AG10803 (cell line): ENCODE data around the gene CDH12.

Experiments used
- DNase-seq: peaks from one replicate; pipeline ENCODE4 v3.0.0; 2010; ENCODE audit warnings: low read depth
- H3K4me3 ChIP-seq: 2 replicates; pipeline ENCODE4 v1.5.1; 2011; ENCODE audit warnings: mild to moderate bottlenecking, low read length, control low read depth
- CTCF ChIP-seq: conservative IDR thresholded peaks from 2 replicates; pipeline ENCODE4 v1.5.1; 2011; ENCODE audit warnings: mild to moderate bottlenecking, low read length, control low read depth, inconsistent platforms

The CDH12 gene

DNA sequence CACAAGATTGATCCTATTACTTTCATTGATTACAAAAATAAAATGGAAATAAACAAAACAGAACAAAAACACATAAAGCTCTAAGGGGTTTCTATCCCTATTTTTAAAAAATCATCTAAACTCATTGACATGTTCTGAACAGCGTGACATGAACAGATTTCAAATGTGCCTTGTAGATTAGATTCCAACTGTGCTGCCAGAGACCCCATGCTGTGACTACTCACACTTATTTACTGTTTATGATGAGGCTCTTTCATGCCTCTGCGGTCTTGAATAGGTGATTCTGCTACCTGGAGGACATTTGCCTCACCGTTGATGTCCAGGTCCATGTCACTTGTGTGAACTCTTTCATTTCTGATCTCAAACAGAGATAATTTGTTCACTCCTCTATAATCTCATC is 990.2 kb downstream of the CDH12 start:
- no peak for DNase-seq

DNA sequence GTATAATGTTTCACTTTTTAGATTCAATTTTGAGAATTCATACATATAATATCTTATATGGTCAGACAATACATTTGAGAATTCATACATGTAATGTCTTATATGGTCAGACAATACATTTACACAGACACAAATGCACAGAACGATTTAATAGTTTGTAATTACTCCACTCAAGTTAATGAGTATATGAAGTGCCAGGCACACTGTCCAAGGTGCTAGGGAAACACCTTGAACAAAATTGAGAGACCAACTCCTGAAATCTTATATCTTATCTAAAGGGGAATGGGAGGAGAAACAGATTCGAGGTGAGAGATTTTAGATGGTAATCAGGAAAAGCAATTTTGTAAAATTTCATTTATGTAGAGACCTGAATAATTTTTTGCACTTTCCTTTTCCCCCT is 994.7 kb downstream of the CDH12 start:
- DNase-seq: no peak
- TF ChIP-seq CTCF: no peak
- H3K4me3 ChIP-seq: no peak overlapping the region

More for the DNA sequence above, 990.2 kb downstream of the CDH12 start:
- no peak overlapping the region for H3K4me3 ChIP-seq
- no peak for TF ChIP-seq CTCF

DNA sequence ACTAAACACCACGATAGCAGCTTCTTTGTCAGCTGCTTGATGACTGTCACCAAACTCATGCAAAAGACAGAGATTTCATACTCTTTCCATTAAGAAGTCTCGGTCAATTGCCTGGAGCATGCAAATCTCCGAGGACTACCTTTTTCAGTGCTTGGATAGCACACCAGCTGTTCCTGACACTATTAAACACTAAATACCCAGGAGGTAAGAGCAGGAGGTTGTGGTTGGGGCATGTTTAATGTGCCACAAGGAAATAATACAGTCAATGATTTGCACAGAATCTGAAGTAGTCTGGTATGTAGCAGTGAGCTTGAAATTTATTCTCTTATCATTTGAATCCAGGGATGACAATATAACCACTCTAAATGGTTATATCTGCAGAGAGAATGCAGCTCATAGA is 996.2 kb downstream of the CDH12 start:
- no peak for TF ChIP-seq CTCF
- DNase-seq: no peak
- no peak overlapping the region for H3K4me3 ChIP-seq

DNA sequence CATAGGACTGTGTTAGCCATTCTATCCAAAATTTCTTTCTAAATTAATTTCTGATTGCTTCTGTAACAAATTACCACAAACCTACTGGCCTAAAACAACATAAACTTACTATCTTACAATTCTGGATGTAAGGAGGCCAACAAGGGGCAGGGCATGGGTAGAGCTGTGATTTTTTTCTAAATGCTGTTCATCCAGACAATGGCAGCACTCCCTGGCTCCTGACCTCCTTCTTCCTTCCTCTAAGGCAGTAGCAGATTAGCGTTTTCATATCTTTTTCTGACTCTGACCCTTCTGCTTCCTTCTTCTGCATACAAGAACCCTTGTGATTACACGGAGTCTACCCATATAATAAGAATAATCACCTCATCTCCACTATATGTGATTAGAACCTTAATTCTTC is 1005.8 kb downstream of the CDH12 start:
- no peak for DNase-seq
- no peak for TF ChIP-seq CTCF
- H3K4me3 ChIP-seq: no peak overlapping the region

GRCh38 chr5:21844960-21845359 is 1008.2 kb downstream of the CDH12 start:
- H3K4me3 ChIP-seq: no peak overlapping the region
- TF ChIP-seq CTCF: no peak

DNA sequence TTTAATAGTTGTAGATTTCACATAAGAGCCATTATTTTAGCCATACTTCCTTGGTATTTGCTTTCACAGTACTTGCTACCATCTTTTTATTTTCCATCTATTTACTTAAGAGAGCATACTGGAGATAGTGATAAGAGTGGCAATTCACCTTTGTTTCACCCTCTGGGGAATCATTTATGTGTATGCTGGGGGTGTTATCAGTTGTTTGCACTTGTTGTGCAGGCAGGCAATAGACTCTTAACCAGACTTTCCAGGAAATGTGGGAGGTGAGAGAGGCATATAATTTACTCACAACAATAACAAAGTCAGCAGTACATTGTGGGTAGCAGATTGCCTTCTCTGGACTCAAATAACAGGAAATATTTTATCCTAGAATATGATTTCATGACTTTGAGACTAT is 1018.3 kb downstream of the CDH12 start:
- DNase-seq: no peak
- TF ChIP-seq CTCF: no peak
- no peak overlapping the region for H3K4me3 ChIP-seq

More at GRCh38 chr5:21844960-21845359, 1008.2 kb downstream of the CDH12 start:
- no peak for DNase-seq

DNA sequence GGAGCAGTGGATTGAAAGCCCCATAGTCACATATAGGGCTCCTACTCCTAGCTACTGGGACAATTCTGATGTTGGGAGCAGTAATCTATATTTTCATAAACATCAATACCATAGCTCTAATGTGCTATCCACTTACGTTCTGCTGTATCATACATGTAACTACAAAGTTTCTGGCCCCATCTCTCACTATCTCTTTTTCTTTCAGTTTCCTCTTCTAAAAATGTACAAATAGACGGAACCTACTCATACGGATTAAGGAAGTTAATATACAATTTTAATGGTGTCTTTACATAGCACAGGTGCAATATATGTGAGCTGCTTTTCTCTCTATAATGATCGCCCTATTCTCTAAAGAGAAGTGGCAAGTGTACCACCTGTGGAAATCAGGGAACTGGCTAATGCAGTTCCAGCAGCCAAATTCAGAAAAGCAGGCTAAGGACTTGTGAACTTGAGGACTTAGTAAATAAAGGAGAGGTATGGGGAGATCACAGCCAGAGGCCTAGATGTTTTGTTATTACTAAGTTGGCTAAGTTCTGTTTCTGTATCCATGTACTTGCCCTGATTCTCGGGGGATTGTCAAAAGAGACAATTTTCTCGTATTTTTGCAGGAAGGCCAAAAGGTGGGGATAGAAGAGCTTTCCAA is 1021.9 kb downstream of the CDH12 start:
- no peak for DNase-seq
- H3K4me3 ChIP-seq: no peak overlapping the region
- no peak for TF ChIP-seq CTCF
